Esophagus (tissue), 2 donors: ENCODE results near the gene DAB2. TPM values are rescaled to one million over a fixed set of nuclear protein-coding genes. Genes with fewer than 3 reads are reported as not detected.

Experiments used
- H3K27ac ChIP-seq, 2 donors: one replicate each; pipeline ENCODE4 v1.5.1; 2013; ENCODE audit warnings: low read depth in 2 of 2, mild to moderate bottlenecking in 2 of 2, inconsistent platforms in 1 of 2, low read length in 1 of 2, moderate library complexity in 1 of 2
- H3K27me3 ChIP-seq, 2 donors: one replicate each; pipeline ENCODE4 v1.6.1; 2013; ENCODE audit warnings: low read length in 2 of 2, control low read depth in 1 of 2, mild to moderate bottlenecking in 1 of 2; ENCODE audit not compliant: insufficient read depth in 2 of 2, control insufficient read depth in 1 of 2
- H3K36me3 ChIP-seq, 2 donors: one replicate each; pipeline ENCODE4 v1.6.1; 2013; ENCODE audit warnings: low read length in 1 of 2; ENCODE audit not compliant: control insufficient read depth in 2 of 2, insufficient read depth in 2 of 2
- H3K4me1 ChIP-seq, 2 donors: one replicate each; pipeline ENCODE4 v1.6.1; 2013; ENCODE audit warnings: low read length in 1 of 2; ENCODE audit not compliant: control insufficient read depth in 2 of 2, insufficient read depth in 2 of 2
- H3K4me3 ChIP-seq, 2 donors: one replicate each; pipeline ENCODE4 v1.5.1; 2013; ENCODE audit warnings: low read length in 2 of 2, mild to moderate bottlenecking in 2 of 2, low read depth in 1 of 2, moderate library complexity in 1 of 2
- H3K9me3 ChIP-seq, 2 donors: one replicate each; pipeline ENCODE4 v1.6.1; 2013; ENCODE audit warnings: mild to moderate bottlenecking in 2 of 2, low read depth in 1 of 2, low read length in 1 of 2, moderate library complexity in 1 of 2; ENCODE audit not compliant: control insufficient read depth in 2 of 2, insufficient read depth in 1 of 2
- WGBS, 2 donors: extraction: QIAGEN DNeasy Blood & Tissue Kit; methylation state at CpG; one replicate each; pipeline ENCODE4 v1.1.7; 2013; 5-methylcytosine and 5-hydroxymethylcytosine counted together
- polyA plus RNA-seq, 2 donors: library from polyadenylated mRNA; stranded (reverse); fragments of 200-250 nt; gene quantifications; one replicate each; pipeline ENCODE4 v1.2.3, GENCODE V29; 2013
- donor health status: healthy with polysubstance abuse.
- donor health status: Bipolar disorder and iron deficiency.

DAB2 gene
- 1 to 10 TPM; 2.0 to 2.4 TPM for polyA plus RNA-seq

- H3K4me1 ChIP-seq, result no peaks in the 10 kb centered on the region
- H3K27me3 ChIP-seq, result no peaks in the 10 kb centered on the region
- H3K36me3 ChIP-seq, result no peaks in the 10 kb centered on the region
- WGBS, 2 donors, result 3% methylated on average over 53 of the region's 53 CpGs
- H3K27ac ChIP-seq, result peak within 1 kb of the TSS; percentile 38 to 44
- H3K4me3 ChIP-seq, result peak within 1 kb of the TSS; percentile 41 to 53
- H3K9me3 ChIP-seq, result no peaks in the 10 kb centered on the region
Observed at GRCh38 chr5:39424736-39425637, at the start of gene DAB2. TSS of gene DAB2 (minus strand) at chr5:39424980. CDS start at chr5:39394320, 30,660 bp downstream.

GRCh38 chr5:39473156-39473775, 48.5 kb upstream of the DAB2 start:
- no peaks in the 10 kb centered on the region for H3K36me3 ChIP-seq
- H3K9me3 ChIP-seq, result no peaks in the 10 kb centered on the region
- no peak overlapping the region for H3K27ac ChIP-seq
- WGBS, 2 donors, result 49 to 51% methylated on average over 3 of the region's 3 CpGs
- no peaks in the 10 kb centered on the region for H3K4me1 ChIP-seq
- no peak overlapping the region for H3K4me3 ChIP-seq
- H3K27me3 ChIP-seq, result no peaks in the 10 kb centered on the region

GRCh38 chr5:39471836-39472508, 47.2 kb upstream of the DAB2 start:
- no peak overlapping the region for H3K27ac ChIP-seq
- no peak overlapping the region for H3K4me3 ChIP-seq
- H3K9me3 ChIP-seq, result no peaks in the 10 kb centered on the region
- 67 to 84% methylated on average over 3 of the region's 3 CpGs for WGBS, 2 donors
- H3K27me3 ChIP-seq, result no peaks in the 10 kb centered on the region
- H3K4me1 ChIP-seq, result no peaks in the 10 kb centered on the region
- H3K36me3 ChIP-seq, result no peaks in the 10 kb centered on the region

- Histone ChIP-seq H3K27ac (no peak overlapping the region), H3K36me3 (no peaks in the 10 kb centered on the region), H3K27me3 (no peaks in the 10 kb centered on the region), H3K9me3 (no peaks in the 10 kb centered on the region), H3K4me1 (no peaks in the 10 kb centered on the region), H3K4me3 (no peak overlapping the region)
- WGBS, 2 donors, result 88 to 92% methylated on average over 2 of the region's 2 CpGs
Observed at GRCh38 chr5:39470811-39471210, 46.0 kb upstream of the DAB2 start.

- Histone ChIP-seq H3K4me3 (no peak overlapping the region), H3K27me3 (no peaks in the 10 kb centered on the region), H3K27ac (no peak overlapping the region), H3K36me3 (no peaks in the 10 kb centered on the region), H3K4me1 (no peaks in the 10 kb centered on the region), H3K9me3 (no peaks in the 10 kb centered on the region)
- 72 to 74% methylated on average over 6 of the region's 6 CpGs for WGBS, 2 donors
Observed at GRCh38 chr5:39469777-39470415, 45.1 kb upstream of the DAB2 start.

GRCh38 chr5:39469176-39469575, 44.4 kb upstream of the DAB2 start:
- no peaks in the 10 kb centered on the region for H3K36me3 ChIP-seq
- H3K27me3 ChIP-seq, result no peaks in the 10 kb centered on the region
- no peak overlapping the region for H3K27ac ChIP-seq
- 76 to 83% methylated on average over 1 of the region's 1 CpG for WGBS, 2 donors
- no peak overlapping the region for H3K4me3 ChIP-seq
- H3K4me1 ChIP-seq, result no peaks in the 10 kb centered on the region
- H3K9me3 ChIP-seq, result no peaks in the 10 kb centered on the region

GRCh38 chr5:39466846-39467245, 42.1 kb upstream of the DAB2 start:
- Histone ChIP-seq H3K9me3 (no peaks in the 10 kb centered on the region), H3K4me3 (no peak overlapping the region), H3K4me1 (no peaks in the 10 kb centered on the region), H3K27me3 (no peaks in the 10 kb centered on the region), H3K27ac (no peak overlapping the region), H3K36me3 (no peaks in the 10 kb centered on the region)
- WGBS, 2 donors, result 84 to 90% methylated on average over 1 of the region's 1 CpG

- Histone ChIP-seq H3K27ac (no peak overlapping the region), H3K27me3 (no peaks in the 10 kb centered on the region), H3K9me3 (no peaks in the 10 kb centered on the region), H3K4me3 (no peak overlapping the region), H3K36me3 (no peaks in the 10 kb centered on the region), H3K4me1 (no peaks in the 10 kb centered on the region)
- WGBS, 2 donors, result 49 to 50% methylated on average over 2 of the region's 2 CpGs
Observed at GRCh38 chr5:39465843-39466242, 41.1 kb upstream of the DAB2 start.

- Histone ChIP-seq H3K36me3 (no peaks in the 10 kb centered on the region), H3K4me3 (no peak overlapping the region), H3K27me3 (no peaks in the 10 kb centered on the region)
Observed at GRCh38 chr5:39465097-39465496, 40.3 kb upstream of the DAB2 start.

More at GRCh38 chr5:39465097-39465496, 40.3 kb upstream of the DAB2 start:
- WGBS, 2 donors, result 55 to 69% methylated on average over 2 of the region's 2 CpGs
- Histone ChIP-seq H3K4me1 (no peaks in the 10 kb centered on the region), H3K27ac (no peak overlapping the region), H3K9me3 (no peaks in the 10 kb centered on the region)
